Stimulated activated CD4-positive, alpha-beta T cell treated with anti-CD3 and anti-CD28 coated beads, TNF-alpha, amount 100 ng/mL, for 24 hours (primary cell): Measurements from ENCODE around the gene MARS1.
A peak's percentile ranks its signal among the peaks of the same experiment; 100 is the strongest.

Experiments used
- DNase-seq, 3 experiments: peaks; one replicate each; pipeline ENCODE4 v3.0.0-alpha.2; 2020; ENCODE audit warnings: low read depth in 3 of 3

The MARS1 gene

GRCh38 chr12:57472391-57472790, 15.5 kb upstream of the MARS1 start:
- no peak for DNase-seq

GRCh38 chr12:57473392-57473791, 14.5 kb upstream of the MARS1 start:
- no peak for DNase-seq

DNA sequence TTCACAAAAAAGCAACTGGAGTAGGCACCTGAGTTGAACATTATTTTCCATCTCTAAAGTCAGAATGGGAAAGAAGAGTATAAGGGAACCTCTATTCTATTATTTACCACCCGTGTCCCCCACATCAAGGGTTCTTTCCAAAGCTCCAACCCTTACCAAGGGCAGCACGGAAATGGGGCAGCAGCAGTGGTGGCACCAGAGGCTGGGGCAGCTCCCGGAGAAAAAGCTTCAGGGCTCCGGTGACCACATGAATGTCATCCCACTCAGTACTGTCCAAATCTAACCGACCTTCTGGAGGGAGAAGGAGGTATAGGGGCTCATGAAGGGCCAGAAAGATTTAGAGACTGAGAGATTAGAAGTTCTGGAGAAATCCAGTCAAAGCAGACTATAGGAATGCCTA, 14.0 kb upstream of the MARS1 start:
- DNase-seq: no peak

DNA sequence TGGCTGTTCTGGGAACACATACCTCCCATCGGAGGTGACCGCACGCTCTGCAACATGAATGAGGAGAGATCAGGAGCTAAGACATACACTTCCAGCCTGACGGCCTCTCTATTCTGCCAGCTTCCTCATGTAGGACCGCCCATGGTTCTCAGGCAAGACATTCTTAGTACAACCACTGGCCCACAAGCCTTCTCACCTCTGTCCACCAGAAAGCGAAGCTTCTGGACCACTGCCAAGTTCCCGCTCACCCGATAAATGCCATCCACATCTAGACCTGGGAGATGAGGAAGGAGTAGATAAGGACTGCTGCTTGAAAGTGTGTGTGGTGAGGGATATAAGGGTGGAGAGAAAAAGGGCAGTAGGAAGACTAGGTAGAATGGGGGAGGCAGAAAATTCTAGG, 13.4 kb upstream of the MARS1 start:
- DNase-seq: no peak

GRCh38 chr12:57474862-57475261, 13.0 kb upstream of the MARS1 start:
- DNase-seq: no peak

- no peak for DNase-seq
Measured at GRCh38 chr12:57475271-57476161, 12.4 kb upstream of the MARS1 start.

GRCh38 chr12:57476162-57476992, 11.5 kb upstream of the MARS1 start:
- DNase-seq: peak; percentile 55 to 80 (median 55)

DNA sequence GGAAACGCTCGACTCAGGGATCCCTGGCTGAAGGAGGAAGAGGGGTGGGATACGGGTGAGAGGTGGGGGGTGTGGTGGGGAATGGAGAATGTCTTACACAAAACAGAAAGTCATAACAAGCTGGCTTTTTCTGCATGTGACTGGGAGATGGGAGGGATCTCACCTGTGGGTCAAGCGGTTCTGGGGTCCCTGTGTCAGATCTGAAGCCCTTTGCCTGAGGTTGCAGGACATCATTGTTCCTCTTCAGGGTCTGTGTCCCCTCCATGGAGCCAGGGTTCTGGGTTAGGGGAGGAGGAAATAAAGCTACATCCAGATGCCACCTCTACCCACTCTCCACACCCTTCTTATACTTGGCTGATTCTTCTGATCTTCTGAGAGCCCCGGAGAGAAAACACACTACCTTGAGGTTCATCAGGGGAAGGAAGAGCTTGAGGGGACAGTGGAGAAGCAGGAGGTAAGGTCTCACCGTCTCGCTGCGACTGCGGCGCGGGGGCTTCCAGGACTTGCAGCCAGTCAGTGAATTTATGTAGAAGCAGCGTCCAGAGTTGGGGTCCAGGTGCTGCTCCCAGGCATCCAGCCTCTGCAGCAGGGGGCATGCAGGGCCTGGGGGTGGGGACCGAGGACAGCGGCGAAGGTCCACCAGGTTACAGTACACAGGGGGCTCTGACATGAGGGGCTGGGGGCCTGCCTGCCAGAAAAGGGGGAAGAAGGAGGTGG, 10.7 kb upstream of the MARS1 start:
- no peak for DNase-seq

DNA sequence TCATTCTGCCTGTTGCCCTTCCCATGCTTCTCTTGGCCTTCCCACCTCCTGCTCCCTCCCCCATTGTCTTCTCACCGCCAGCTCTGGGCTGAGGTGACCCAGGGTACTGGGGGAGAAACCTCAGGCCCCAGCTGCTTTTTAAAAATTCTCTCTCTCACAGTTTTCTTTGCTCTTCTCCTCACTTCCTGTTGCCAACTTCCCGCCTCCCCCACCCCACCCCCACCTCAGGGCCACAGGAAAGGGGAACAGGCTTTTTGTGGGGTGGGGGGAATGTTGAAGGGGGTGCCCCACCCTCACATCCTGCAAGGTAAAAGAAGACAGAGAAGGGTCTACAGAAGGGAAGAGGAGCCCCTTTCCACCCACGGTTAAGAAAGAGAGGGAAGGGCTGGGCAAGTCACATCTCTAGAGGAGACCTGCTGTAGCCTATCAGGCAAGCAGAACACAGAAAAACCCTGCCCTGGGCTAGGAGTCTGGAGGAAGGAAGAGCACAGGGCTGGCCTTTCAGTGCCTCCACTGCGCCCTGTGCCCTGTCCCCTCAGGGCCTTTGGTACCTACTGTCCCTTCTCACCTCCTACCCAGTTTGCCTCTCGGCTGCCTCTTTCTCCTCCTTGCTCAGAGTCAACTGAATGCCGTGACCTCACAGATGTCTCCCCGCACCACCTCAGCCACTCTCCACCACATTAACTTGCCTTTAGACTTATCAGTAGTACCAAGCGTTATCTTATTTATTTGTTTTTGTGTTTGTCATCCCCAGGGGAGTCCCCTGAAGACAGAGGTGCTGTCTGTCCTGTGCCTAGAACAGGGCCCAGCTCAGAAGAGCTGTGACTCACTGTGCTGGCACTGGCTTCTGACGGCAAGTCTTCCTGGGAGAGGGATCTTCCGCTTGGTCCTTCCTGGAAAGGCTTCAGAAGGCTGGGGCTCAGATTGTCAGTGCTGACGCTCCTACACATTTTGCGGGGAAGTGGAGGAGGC, 9.9 kb upstream of the MARS1 start:
- DNase-seq: no peak

DNA sequence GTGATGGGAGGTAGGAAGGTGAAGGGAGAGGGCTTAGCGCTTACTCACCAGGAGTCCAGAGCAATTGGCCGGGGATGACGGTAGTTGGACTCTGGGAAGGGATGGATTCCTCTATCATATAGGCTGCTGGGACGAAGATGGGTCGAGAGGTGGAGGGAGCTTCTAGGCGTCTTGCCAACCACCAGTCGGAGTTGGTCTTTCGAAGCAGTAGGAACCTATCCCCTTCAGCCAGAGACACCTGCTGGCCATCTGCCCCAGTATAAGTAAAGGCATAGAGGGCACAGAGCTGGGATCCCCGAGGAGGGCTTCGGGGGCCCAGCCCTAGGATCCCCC, 8.9 kb upstream of the MARS1 start:
- DNase-seq: no peak

DNA sequence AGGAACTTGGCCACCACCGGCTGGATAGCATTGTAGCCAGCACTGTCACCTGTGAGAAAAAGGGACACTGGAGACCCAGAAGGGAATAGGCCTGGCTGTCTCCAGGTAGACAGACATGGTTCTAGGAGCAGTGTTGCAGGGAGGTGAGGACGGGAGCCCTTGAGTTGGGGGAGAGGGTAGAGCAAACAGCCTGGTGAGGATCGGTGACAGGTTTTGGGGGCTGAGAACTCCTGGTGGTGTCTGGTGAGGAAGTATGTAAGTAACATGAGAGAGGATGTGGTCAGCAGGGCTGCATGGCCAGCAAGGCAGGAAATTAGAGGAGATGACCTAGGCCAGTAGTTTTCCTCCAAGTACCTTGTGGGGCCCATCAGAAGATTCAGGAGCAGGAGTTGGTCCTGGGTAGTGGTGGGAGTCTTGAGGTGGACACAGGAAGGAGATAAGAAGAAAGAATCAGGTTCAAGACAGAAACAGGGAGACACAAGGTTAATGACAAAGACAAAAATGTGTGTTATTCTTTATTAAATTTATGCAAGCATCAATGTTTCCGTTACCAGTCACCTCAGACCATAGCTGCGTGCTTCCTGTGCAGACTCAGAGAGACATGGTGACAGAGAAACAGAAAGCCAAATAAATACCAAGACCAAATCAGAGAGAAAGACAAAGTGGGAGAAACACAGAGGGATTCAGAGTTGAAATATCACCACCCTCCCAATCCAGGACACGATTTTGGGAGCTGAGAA, 8.3 kb upstream of the MARS1 start, which contains the start of gene ARHGAP9:
Gene ARHGAP9, minus strand, starts transcription at position 491 of the 740 bp plus-strand sequence. Its CDS starts 460 bp downstream, at position 31.
- DNase-seq: peak in 1 of 3 experiments; percentile 23

DNA sequence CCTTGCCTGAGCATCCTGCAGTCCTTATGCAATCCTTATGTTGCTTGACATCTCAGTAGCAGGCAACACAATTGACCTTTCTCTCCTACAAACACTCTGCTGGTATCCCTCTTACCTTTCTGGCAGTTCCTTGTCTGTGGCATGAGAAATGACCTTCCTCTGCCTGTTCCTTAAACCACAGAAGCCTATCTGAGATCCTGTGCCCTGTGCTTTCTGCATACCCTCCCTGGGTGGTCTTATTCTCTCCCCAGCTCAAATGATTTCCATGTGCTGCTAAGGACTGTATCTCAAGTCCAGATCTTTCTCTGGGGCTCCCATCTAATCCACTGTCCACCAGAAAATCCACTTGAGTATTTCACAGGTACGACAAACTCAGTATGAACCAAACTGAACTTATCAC, 6.2 kb upstream of the MARS1 start:
- DNase-seq: no peak

DNA sequence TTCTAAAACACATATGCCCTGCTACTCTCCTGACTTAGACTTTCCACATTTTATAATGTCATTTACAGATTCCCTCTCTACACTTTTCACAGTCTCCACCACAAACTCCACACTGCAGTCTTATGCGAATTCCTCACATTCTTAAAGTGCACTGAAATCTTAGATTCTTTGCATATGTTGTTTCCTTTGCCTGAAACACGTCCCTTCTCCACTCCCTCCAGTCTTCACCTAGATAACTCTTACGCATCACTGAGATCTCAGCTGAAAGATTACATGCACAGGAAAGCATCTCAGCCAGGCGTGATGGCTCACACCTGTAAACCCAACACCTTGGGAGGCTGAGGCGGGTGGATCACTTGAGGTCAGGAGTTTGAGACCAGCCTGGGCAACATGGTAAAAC, 4.4 kb upstream of the MARS1 start:
- no peak for DNase-seq

- no peak for DNase-seq
Measured at GRCh38 chr12:57485695-57486094, 2.2 kb upstream of the MARS1 start.

DNA sequence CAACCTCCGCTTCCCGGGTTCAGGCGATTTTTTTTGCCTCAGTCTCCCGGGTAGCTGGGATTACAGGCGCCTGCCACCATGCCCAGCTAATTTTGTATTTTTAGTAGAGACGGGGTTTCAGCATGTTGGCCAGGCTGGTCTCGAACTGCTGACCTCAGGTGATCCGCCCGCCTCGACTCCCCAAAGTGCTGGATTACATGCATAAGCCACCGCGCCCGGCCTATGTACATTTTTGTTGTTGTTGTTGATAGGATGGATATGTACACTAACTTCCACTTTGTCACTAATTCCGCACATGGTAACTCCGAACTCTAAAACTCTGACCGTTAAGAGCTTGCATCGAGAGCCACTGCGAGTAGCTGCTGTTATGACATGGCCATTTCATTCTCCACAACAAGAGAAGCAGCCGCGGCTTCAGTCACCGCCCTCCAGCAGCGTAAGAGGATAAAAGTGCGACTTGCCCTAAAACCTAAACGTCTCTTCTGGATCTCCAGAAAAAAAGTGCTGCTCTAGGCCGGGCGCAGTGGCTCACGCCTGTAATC, 742 bp upstream of the MARS1 start:
- DNase-seq: no peak

DNA sequence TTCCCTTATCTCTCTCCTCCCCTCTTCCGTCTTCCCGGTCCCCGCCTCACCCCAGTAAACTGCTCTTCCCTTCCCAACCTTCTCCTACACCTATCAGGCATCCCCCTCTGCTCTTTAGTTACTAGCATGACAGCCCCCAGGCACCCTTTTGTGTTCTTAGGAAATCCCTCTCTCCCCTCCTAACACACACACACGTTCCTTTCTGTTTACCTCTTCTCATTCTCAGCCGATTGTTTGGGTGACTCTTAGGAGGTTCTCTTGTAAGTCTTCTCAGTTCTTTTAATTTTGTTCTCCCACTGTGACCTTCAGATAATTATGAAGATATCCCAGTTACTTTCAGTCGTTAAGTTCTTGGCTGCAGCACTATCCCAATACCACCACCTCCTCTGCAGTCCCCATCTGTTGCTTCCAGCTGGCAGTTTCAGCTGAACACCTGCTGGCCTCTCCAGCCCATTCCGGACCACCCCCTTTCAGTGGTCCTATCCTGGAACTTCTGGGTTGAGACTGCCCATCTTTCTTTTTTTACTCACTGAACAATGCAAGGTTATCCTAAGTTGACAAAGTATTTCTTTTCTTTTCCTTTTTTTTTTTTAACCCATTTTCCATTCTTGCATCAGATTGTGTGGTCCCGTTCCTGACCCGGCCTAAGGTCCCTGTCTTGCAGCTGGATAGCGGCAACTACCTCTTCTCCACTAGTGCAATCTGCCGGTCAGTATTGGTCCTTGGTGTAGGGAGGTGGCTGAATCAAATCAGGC, 711 bp downstream of the MARS1 start:
- no peak for DNase-seq

- DNase-seq: no peak
Measured at GRCh38 chr12:57489157-57489641, 1.3 kb downstream of the MARS1 start.

DNA sequence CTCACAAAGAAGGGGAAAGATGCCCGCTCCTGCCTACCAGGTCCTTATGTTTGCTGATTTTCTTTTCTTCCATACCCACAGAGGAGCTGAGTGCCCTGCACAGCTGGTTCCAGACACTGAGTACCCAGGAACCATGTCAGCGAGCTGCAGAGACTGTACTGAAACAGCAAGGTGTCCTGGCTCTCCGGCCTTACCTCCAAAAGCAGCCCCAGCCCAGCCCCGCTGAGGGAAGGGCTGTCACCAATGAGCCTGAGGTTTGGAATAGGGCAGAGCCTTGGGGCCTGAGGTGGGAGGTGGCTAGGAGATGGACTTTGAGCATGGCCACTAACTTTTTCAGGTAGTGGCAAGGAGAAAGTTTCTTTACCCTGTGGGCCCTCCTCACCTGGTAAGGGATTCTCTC, 2.3 kb downstream of the MARS1 start:
- DNase-seq: no peak
